K562 (cell line): ENCODE measurements around the gene FRMD5. TPM values are rescaled to one million over a fixed set of nuclear protein-coding genes. Genes with fewer than 3 reads are reported as not detected.

ENCODE experiments used
- ATAC-seq: fragments of 200-7000 bp; cut with Tn5 transposase; 3 replicates; pipeline ENCODE4 v1.9.1; 2020; ENCODE audit warnings: moderate library complexity
- BruUV-seq: library from RNA; stranded (reverse); fragments of 400-500 nt; replicated peaks from 2 replicates; lab custom pipeline; 2021; lab: Mats Ljungman, UMichigan
- CTCF ChIA-PET: fragments of 300-600 bp; formaldehyde crosslinking; extraction: SDS; loops from one replicate; lab custom pipeline; 2021; ENCODE audit warnings: low intra/inter-chr PET ratio; lab: Yijun Ruan, JAX
- POLR2A ChIA-PET: fragments of 300-600, 350-650 bp; sonication (Branson Sonifier 250); formaldehyde crosslinking; extraction: SDS; loops from one replicate; lab custom pipeline; 2021; ENCODE audit warnings: antibody characterized with exemption, inconsistent platforms; lab: Yijun Ruan, JAX
- DNase-seq, 4 experiments: peaks; one replicate each; pipeline versions ENCODE4 v3.0.0 to v3.0.0-alpha.2; 2011 to 2018; ENCODE audit warnings: low spot score in 3 of 4, mixed read lengths in 3 of 4; ENCODE audit errors: extremely low read depth in 1 of 4
- FAIRE-seq: peaks from 2 replicates; lab custom pipeline; 2011; peaks lifted over from hg19 to GRCh38; lab: Jason Lieb, UNC
- H2AFZ ChIP-seq: 2 replicates; pipeline ENCODE4 v1.6.0; 2011; ENCODE audit warnings: low read depth, low read length, control low read depth, inconsistent platforms
- H3K27ac ChIP-seq: fragments of 200-600 bp; 3 replicates; pipeline ENCODE4 v1.8.0; 2011; ENCODE audit warnings: low read depth, mild to moderate bottlenecking, control low read depth, inconsistent platforms, low read length, moderate library complexity, mixed read lengths; ENCODE audit errors: extremely low read depth
- H3K27me3 ChIP-seq, 2 experiments: fragments of 300-600 bp in 1 of 2; 2 replicates in 1 of 2; 3 replicates in 1 of 2; pipeline versions ENCODE4 v1.6.0 to v1.8.0; 2011; ENCODE audit warnings: inconsistent platforms in 2 of 2, low read length in 2 of 2, mild to moderate bottlenecking in 1 of 2, mixed read lengths in 1 of 2, moderate library complexity in 1 of 2; ENCODE audit not compliant: control insufficient read depth in 2 of 2, insufficient read depth in 2 of 2
- H3K36me3 ChIP-seq: fragments of 300-600 bp; 3 replicates; pipeline ENCODE4 v1.8.0; 2011; ENCODE audit warnings: mild to moderate bottlenecking, low read length, inconsistent platforms; ENCODE audit not compliant: control insufficient read depth, insufficient read depth
- H3K4me1 ChIP-seq, 2 experiments: fragments of 200-600 bp in 1 of 2; replicated peaks in 1 of 2; 2 replicates in 1 of 2; 3 replicates in 1 of 2; pipeline versions ENCODE4 v1.5.1 to v1.8.0; 2011; ENCODE audit warnings: inconsistent platforms in 2 of 2, low read length in 2 of 2, mild to moderate bottlenecking in 1 of 2, mixed read lengths in 1 of 2, moderate library complexity in 1 of 2; ENCODE audit not compliant: control insufficient read depth in 2 of 2, insufficient read depth in 2 of 2
- H3K4me2 ChIP-seq: 2 replicates; pipeline ENCODE4 v1.6.1; 2011; ENCODE audit warnings: low read length, control low read depth, inconsistent platforms, mixed read lengths; ENCODE audit not compliant: insufficient read depth
- H3K4me3 ChIP-seq: fragments of 200-600 bp; sonication (generic), shearing (Covaris generic); 2 replicates; pipeline ENCODE4 v1.5.1; 2016; ENCODE audit warnings: control low read depth, inconsistent platforms
- H3K79me2 ChIP-seq: fragments of 200-600 bp; 3 replicates; pipeline ENCODE4 v1.8.0; 2011; ENCODE audit warnings: low read length, inconsistent platforms; ENCODE audit not compliant: control insufficient read depth, insufficient read depth
- H3K9ac ChIP-seq, 2 experiments: 2 replicates each; pipeline versions ENCODE4 v1.6.0 to v1.6.1; 2011; ENCODE audit warnings: low read depth in 2 of 2, low read length in 2 of 2, control low read depth in 1 of 2, inconsistent platforms in 1 of 2, mild to moderate bottlenecking in 1 of 2, mixed read lengths in 1 of 2; ENCODE audit not compliant: insufficient read depth in 1 of 2
- H3K9me1 ChIP-seq: one replicate; pipeline ENCODE4 v1.6.0; 2011; ENCODE audit warnings: inconsistent platforms, mild to moderate bottlenecking, low read length, moderate library complexity; ENCODE audit not compliant: control insufficient read depth, insufficient read depth
- H3K9me3 ChIP-seq: replicated peaks from 2 replicates; pipeline ENCODE4 v1.5.1; 2011; ENCODE audit warnings: low read depth, low read length, inconsistent platforms; ENCODE audit not compliant: control insufficient read depth, insufficient read depth
- H4K20me1 ChIP-seq: replicated peaks from 2 replicates; pipeline ENCODE4 v1.6.1; 2011; ENCODE audit warnings: low read length, inconsistent platforms, mixed read lengths; ENCODE audit not compliant: control insufficient read depth, insufficient read depth
- NCOR1 ChIP-seq: fragments of 450-650 bp; IDR thresholded peaks from 2 replicates; pipeline ENCODE4 v1.6.1; 2016; ENCODE audit warnings: mild to moderate bottlenecking, moderate library complexity
- RNF2 ChIP-seq: sonication (generic); IDR thresholded peaks from 2 replicates; pipeline ENCODE4 v1.6.1; 2016
- TEAD4 ChIP-seq, 2 experiments: sonication (generic) in 1 of 2; formaldehyde crosslinking in 1 of 2; IDR thresholded peaks; 2 replicates each; pipeline versions ENCODE4 v1.6.1 to v1.8.0; 2012 to 2022; ENCODE audit warnings: borderline replicate concordance in 1 of 2, inconsistent platforms in 1 of 2, low read length in 1 of 2, mild to moderate bottlenecking in 1 of 2, missing genetic modification reagents in 1 of 2
- ZNF277 ChIP-seq: fragments of 250-450 bp; sonication (Bioruptor Pico); IDR thresholded peaks from 2 replicates; pipeline ENCODE4 v1.8.0; 2022; ENCODE audit warnings: inconsistent platforms, mild to moderate bottlenecking, moderate library complexity, borderline replicate concordance
- WGBS: fragments of 100-300 bp; shearing (Covaris generic); methylation state at CpG from one replicate; pipeline ENCODE4 v1.1.6; 2016; ENCODE audit warnings: low coverage, mixed read lengths; ENCODE audit not compliant: insufficient coverage; ENCODE audit errors: missing lambda C conversion rate; 5-methylcytosine and 5-hydroxymethylcytosine counted together
- in situ Hi-C: fragments of 300-500 bp; cut with MboI; formaldehyde crosslinking; loops from 4 replicates; pipeline ENCODE4 v1.15.0; 2018; ENCODE audit warnings: inconsistent platforms, mixed read lengths
- intact Hi-C: fragments of 100-400 bp; cut with micrococcal nuclease; formaldehyde crosslinking; loops from 2 replicates; pipeline ENCODE4 v1.14.2; 2022
- polyA plus RNA-seq, 8 experiments: library from polyadenylated mRNA; depleted of rRNA in 4 of 8; stranded (reverse) in 5 of 8; unstranded in 3 of 8; fragments of >200 nt; fragmentation: Nextera tagmentation in 2 of 8; fragmentation: Illumina TruSeq in 1 of 8; extraction: Ambion mirVana in 2 of 8; extraction: Trizol in 1 of 8; gene quantifications; 2 replicates each; pipeline versions ENCODE4 v1.2.1 to v1.2.3, GENCODE V29; 2011 to 2014; ENCODE audit warnings: inconsistent platforms in 1 of 8, missing spikeins in 1 of 8
- total RNA-seq, 7 experiments: library from RNA; depleted of rRNA in 6 of 7; stranded (reverse); fragments of >200 nt in 6 of 7; fragmentation: Illumina TruSeq in 2 of 7; extraction: Trizol in 2 of 7; gene quantifications; 2 replicates each; pipeline versions ENCODE4 v1.2.1 to v1.2.3, GENCODE V29; 2011 to 2021; ENCODE audit warnings: low replicate concordance in 1 of 7

The FRMD5 gene
- total and polyA plus RNA-seq, 9 of the 15 experiments (the other 6 are each of a cell fraction or from before 2014, with no cell fraction given): 0.13 to 0.38 TPM; not detected in 7

GRCh38 chr15:43913941-43914340, 281.1 kb downstream of the FRMD5 start:
- intact Hi-C loops: no loop called here
- FAIRE-seq (no peak), DNase-seq (no peak), ATAC-seq (no peak)
- Histone ChIP-seq H3K4me1 (no peaks in the 10 kb centered on the region), H3K9me1 (no peaks in the 10 kb centered on the region), H3K9me3 (no peaks in the 10 kb centered on the region), H3K36me3 (no peaks in the 10 kb centered on the region), H3K4me3 (no peak overlapping the region), H4K20me1 (no peaks in the 10 kb centered on the region), H3K27ac (no peak overlapping the region), H3K79me2 (no peaks in the 10 kb centered on the region), H3K4me2 (no peak overlapping the region), H3K9ac (no peak overlapping the region), H2AFZ (no peak overlapping the region), H3K27me3 (peaks cover 40 to 42% of the 10 kb centered on the region in 2 experiments)
- ChIA-PET POLR2A (interaction anchor here (0.8 kb wide), 1 partner anchor 15 kb away, joined by 4 read pairs; no protein-coding TSS in a partner anchor), CTCF (no interaction called here)
- TF ChIP-seq NCOR1 (no peak), TEAD4 (IDR thresholded peaks at IDR 0.05; ENCODE audit: low read length) (no peak), TEAD4 (CRISPR knock-in tag; IDR thresholded peaks at IDR 0.05; ENCODE audit: borderline replicate concordance) (no peak), RNF2 (no peak), ZNF277 (CRISPR knock-in tag) (no peak)
- 0% methylated on average over 1 of the region's 1 CpG for WGBS
- no TSS peak for BruUV-seq
- in situ Hi-C loops: no loop called here
